ENCODE data around the gene CHRNA7. TPM values are rescaled to one million over a fixed set of nuclear protein-coding genes. Genes with fewer than 3 reads are reported as not detected.

The CHRNA7 gene
- total RNA-seq, 1 experiment from 2014 or later = 4.4 TPM

DNA sequence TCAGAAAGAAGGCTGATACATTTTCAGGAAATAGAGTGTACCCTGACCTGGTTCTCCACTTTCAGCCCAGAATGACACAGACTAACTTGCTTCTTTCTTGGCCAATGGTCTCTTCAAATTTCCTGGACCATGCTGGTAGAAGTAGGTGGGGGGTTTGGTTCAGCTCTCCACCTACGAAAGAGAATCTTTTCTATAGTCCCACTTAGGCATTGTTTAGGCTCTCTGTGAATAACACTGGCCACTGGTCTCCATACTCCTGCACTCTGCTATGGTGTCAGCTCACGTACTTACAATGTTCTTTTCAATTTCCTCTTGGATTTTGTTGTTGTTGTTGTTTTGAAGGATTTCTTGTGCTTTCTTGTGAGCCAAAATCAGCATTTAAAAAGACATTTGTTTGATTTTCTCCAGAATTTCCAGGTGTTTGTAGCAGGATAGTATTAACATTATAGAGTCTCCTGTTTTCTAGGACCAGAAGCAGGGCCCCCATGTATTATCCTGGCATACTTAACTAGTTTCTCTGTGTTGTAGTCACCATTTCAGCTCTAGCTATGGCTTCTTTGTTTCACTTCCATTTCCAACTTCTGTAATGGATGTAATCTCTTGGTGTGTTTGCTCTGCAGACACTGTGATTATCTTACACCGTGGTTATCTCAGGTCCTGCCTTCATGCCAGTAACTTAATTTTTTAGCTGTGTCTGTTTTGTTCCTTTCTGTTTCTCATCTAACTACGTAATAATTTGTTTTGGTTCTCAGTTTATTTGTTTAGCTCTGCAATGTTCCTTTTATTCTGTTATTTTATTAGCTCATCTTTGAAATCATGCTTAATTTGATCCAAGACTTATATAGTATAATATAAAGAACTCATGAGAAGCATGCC lies 61.4 kb downstream of the CHRNA7 start:
- no peak overlapping the region for H3K4me3 Mint-ChIP-seq
- Histone ChIP-seq H2AK5ac (ENCODE audit: insufficient read length, low read length) (no peak overlapping the region), H3T11ph (ENCODE audit: low read length) (no peak overlapping the region), H3K4me1 (ENCODE audit: insufficient read depth, low read length) (peaks cover 2% of the 10 kb centered on the region; the same call in 1 of the 2 replicates), H3K14ac (ENCODE audit: insufficient read depth, low read length) (no peak overlapping the region; the same call in 1 of the 2 replicates), H4K8ac (replicated peaks; ENCODE audit: insufficient read length, low read depth, low read length) (no peak overlapping the region), H2BK120ac (ENCODE audit: low read depth, low read length, poor library complexity, severe bottlenecking) (no peak overlapping the region), H3K79me1 (ENCODE audit: insufficient read depth, low read depth, low read length, poor library complexity, severe bottlenecking) (no peaks in the 10 kb centered on the region), H3K27ac (ENCODE audit: insufficient read length, low read depth, low read length) (peak overlapping the region; percentile 48), H2BK20ac (ENCODE audit: low read depth, low read length, poor library complexity, severe bottlenecking) (no peak overlapping the region), H3K4me2 (ENCODE audit: insufficient read depth, insufficient read length, low read length) (no peak overlapping the region), H3K56ac (ENCODE audit: insufficient read length, low read depth, low read length) (no peak overlapping the region), H2BK12ac (ENCODE audit: insufficient read length, low read depth, low read length) (no peak overlapping the region), H3K23ac (ENCODE audit: insufficient read length, low read depth, low read length) (no peak overlapping the region), H4K5ac (ENCODE audit: insufficient read length, low read depth, low read length) (no peak overlapping the region), H4K20me1 (ENCODE audit: control insufficient read depth, insufficient read depth, insufficient read length) (no peaks in the 10 kb centered on the region), H2AFZ (ENCODE audit: low read length) (no peak overlapping the region), H2BK15ac (ENCODE audit: low read depth, low read length) (no peak overlapping the region), H3K23me2 (ENCODE audit: insufficient read length, low read depth, low read length, poor library complexity, severe bottlenecking) (no peaks in the 10 kb centered on the region), H3K18ac (ENCODE audit: insufficient read length, low read depth, low read length) (no peak overlapping the region), H4K91ac (ENCODE audit: insufficient read length, low read depth, low read length) (no peak overlapping the region), H3K4ac (ENCODE audit: low read depth, low read length) (no peak overlapping the region), H3K9me3 (ENCODE audit: control insufficient read depth, low read depth, low read length) (no peaks in the 10 kb centered on the region), H3K27me3 (ENCODE audit: insufficient read depth, low read length) (no peaks in the 10 kb centered on the region), H3K79me2 (ENCODE audit: insufficient read depth, low read length) (no peaks in the 10 kb centered on the region), H2BK5ac (ENCODE audit: insufficient read length, low read length) (no peak overlapping the region), H3K9ac (ENCODE audit: extremely low read depth, insufficient read length, low read length) (no peak overlapping the region)
- peak overlapping the region; percentile 81 to 94 (median 93) for H3K27ac Mint-ChIP-seq
- DNase-seq = no peak
- H3K4me1 Mint-ChIP-seq = peaks cover 35 to 46% of the 10 kb centered on the region in 2 experiments
- no CpG with 5 or more reads among the region's 4 CpGs for WGBS (ENCODE audit: extremely low coverage, insufficient read length, low lambda C conversion rate)
- TF ChIP-seq, protein P1, sequence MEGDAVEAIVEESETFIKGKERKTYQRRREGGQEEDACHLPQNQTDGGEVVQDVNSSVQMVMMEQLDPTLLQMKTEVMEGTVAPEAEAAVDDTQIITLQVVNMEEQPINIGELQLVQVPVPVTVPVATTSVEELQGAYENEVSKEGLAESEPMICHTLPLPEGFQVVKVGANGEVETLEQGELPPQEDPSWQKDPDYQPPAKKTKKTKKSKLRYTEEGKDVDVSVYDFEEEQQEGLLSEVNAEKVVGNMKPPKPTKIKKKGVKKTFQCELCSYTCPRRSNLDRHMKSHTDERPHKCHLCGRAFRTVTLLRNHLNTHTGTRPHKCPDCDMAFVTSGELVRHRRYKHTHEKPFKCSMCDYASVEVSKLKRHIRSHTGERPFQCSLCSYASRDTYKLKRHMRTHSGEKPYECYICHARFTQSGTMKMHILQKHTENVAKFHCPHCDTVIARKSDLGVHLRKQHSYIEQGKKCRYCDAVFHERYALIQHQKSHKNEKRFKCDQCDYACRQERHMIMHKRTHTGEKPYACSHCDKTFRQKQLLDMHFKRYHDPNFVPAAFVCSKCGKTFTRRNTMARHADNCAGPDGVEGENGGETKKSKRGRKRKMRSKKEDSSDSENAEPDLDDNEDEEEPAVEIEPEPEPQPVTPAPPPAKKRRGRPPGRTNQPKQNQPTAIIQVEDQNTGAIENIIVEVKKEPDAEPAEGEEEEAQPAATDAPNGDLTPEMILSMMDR (conservative IDR thresholded peaks at IDR 0.05) = no peak
- peaks cover 0 to 15% (median 4%) of the 10 kb centered on the region in 3 experiments; a peak in 5 of 7 replicates for H3K36me3 Mint-ChIP-seq (ENCODE audit: insufficient read depth in 1 of 3, low read depth in 3 of 3)
- peaks cover 4 to 9% of the 10 kb centered on the region in 2 experiments; a peak in 3 of 5 replicates for H3K9me3 Mint-ChIP-seq
- no peaks in the 10 kb centered on the region for H3K27me3 Mint-ChIP-seq (ENCODE audit: low read depth)
